NCI-H2227 treated with DMSO at 0.1 percent for 48 hours (cell line): ENCODE results near the gene AUTS2.
"Not testable (repeated sequence)": the region's sequence is repeated elsewhere in the genome, so short reads cannot be mapped to it uniquely, and the experiment has no call there.

Experiments
- DNase-seq: peaks from one replicate; lab custom pipeline; 2025; lab: John Stamatoyannopoulos, UW

The AUTS2 gene

GRCh38 chr7:70578131-70578530 lies 979.9 kb downstream of the AUTS2 start:
- no peak for DNase-seq

DNA sequence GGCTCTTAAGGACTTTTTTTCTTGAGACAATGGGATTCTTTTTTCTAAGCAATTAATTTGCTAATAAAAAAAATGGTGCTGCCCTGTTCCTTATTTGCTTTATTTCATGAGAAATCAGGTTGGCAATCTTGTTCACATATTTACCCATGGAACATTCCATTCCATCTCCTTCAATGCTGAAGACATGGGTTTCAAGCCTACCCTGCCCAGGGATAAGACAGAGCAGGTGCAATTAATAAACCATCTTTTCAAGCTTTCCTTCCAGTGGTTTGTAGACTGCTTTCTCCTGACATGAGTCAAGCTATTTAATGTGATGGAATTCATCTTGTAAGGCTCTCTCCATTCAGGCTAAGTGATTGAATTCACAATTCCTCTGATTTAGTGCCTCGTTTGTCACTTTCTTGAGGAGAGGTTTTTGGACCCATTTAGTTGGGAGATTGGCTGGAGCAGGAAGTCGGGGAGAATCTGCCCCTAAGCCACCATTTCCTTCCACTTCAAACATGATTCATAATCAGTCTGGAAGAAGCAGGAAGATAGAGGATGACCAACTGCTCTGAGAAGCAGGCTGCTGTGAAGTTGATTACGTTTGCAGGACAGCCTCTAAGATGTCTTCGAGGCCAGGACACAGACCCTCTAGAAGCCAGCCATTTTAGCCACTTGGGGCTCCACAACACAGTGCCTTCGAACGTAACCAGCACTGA lies 981.3 kb downstream of the AUTS2 start:
- no peak for DNase-seq

- DNase-seq, result no peak
Observed at GRCh38 chr7:70580161-70580560, 981.9 kb downstream of the AUTS2 start.

- no peak for DNase-seq
Observed at GRCh38 chr7:70582927-70583895, 984.9 kb downstream of the AUTS2 start.

- DNase-seq, result peak; percentile 21
Observed at GRCh38 chr7:70583965-70584883, 985.9 kb downstream of the AUTS2 start.

DNA sequence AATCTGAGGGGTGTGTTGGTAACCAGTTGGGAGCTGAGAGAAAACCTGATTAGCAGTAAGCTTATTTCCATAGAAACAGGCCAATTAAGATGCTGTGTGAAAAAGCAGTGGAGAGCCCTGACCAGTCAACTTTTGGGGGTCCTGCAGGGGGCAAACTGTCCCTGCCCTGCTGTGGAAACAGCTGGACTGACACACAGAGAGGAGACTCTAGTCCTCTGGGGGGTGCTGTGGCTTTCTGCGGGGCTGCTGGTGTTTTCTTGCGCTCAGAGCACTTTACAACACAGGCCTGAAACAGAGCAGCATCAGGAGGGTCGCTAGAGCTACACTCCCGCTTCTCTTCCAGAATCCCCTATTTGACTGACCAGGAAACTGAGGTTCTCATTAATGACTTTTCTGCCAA lies 986.8 kb downstream of the AUTS2 start:
- DNase-seq, result no peak

DNA sequence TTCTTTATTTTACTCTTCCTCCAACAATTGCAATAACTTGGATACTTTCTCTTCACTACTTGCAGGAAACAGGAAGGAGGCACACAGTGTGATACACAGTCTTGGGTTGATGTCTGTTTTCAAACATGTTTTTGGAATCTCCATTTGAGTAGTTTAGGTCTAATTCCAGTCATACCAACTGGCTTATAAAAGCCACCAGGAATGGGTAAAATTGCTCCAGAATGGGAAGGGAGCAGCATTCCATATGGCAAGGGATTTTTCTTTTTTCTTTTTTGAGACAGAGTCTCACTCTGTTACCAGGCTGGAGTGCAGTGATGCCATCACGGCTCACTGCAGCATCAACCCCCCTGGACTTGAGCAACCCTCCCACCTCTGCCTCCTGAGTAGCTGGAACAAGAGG lies 988.5 kb downstream of the AUTS2 start:
- DNase-seq, result no peak

DNA sequence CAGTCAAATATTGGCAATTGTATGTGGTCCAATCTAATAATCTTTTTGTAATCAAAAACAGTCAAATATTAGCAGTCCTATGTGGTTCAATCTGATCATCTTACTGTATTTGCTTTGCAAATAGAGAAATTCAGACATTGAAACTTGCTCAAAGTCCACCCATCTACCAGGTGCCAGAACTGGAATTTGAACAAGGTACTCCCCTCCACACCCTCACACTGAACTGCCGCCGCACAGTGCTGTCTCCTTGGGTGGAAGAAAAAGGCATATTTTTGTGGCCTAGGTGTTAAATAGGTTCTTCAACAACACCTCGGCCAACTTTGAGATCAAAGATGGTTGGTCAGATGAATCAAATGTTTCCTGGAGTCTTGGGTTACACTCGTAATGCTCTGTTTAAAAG lies 989.5 kb downstream of the AUTS2 start:
- DNase-seq, result no peak

DNA sequence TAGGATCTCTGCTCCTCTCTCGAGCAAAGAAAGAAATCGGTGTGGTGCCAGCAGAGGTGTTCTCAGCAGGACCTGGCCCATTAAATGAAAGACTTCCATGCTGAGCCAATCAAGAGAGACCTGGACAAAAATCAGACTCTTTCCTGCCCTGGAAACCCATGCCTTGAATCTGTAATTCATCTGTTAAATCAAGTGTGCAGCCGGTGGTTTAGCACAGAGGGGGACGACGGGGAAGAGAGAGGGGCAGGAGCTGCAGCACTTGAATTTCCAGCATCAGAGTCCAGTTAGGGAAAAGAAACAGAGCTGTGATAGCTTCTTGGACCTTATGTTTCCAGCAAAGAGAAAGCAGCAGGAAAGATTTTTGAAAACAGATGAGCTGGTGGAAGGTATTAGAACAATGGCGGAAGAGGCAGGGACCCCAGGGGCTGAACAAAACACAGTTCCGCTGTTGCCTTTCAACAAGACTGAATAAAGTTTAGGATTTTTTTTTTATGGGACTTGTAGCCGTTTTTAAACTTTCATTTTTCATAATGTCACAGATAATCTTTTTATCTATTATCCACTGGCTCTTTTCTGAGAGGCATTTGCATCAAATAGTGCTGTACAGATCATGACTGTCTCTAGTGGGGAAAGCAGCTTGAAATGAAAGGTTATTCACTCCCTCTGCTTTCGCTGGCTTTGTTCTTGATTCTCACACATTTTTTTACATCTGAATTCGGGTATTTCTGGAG lies 990.1 kb downstream of the AUTS2 start:
- peak; percentile 19 for DNase-seq

GRCh38 chr7:70589010-70589409 lies 990.7 kb downstream of the AUTS2 start:
- no peak for DNase-seq

- DNase-seq, result no peak
Observed at GRCh38 chr7:70589590-70589989, 991.3 kb downstream of the AUTS2 start.

DNA sequence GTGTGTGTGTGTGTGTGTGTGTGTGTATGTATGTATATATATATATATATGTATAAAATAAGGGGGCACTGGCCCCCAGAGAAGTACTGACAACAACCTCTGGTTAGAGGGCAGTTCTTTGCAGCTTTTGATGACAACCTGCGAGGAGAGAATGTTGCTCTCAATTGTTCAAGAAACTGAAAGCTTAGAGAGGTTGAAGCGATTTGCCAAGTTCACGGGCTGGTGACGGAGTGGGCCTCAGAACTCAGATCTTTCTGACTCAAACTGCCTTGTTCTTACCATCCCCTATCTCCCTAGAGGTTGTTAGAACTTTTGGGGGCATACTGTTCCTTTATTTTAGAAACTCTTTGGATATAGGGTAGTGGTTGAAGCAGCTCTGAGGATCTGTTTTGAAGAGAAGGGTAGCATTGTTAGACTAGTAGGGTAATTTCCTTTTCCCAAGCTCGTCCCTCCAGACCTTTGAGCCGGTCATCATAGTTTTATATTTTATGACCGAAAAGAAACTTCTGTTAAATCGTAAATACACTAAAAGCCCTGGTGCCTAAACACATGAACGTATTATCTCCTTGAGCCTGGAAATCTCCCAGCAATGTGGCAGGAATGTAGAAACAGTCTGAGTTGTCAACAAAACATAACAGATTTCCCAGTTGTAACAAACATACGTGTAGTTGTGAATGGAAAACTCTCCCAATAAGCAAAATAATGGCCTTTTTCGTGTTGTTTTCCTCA lies 992.0 kb downstream of the AUTS2 start:
- DNase-seq, result no peak

- DNase-seq, result no peak
Observed at GRCh38 chr7:70591643-70592042, 993.4 kb downstream of the AUTS2 start.

GRCh38 chr7:70592171-70592570 lies 993.9 kb downstream of the AUTS2 start:
- no peak for DNase-seq

DNA sequence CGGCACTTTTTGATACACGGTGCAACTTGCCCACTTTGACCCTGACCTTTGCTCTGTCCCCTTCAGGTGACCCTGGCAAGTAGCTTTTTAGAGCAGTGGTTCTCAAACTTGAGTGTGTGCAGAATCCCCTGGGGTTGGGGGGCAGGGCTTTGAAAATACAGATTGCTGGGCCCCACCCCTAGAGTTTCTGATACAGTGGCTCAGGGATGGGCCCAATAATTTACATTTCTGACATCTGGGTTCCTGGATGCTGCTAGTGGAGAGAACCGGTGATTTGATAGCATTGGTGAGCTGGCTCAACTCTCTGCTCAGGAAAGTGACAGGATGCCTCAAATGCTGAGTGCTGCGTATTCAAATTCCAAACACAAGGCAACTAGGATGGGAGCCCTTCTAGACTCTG lies 995.9 kb downstream of the AUTS2 start:
- no peak for DNase-seq

DNA sequence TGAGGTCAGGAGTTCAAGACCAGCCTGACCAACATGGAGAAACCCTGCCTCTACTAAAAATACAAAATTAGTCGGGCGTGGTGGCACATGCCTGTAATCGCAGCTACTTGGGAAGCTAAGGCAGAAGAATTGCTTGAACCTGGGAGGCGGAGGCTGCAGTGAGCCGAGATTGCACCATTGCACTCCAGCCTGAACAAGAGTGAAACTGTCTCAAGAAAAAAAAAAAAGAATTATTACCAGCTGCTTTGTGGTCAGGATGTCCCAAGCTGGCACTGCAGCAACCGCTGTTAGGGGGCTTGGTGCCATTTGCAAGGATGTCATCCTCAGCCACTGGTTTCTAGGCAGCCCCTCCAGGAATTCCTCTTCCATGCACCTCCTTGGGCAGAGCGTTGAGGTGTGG lies 996.6 kb downstream of the AUTS2 start:
- DNase-seq, result not testable (repeated sequence)

DNA sequence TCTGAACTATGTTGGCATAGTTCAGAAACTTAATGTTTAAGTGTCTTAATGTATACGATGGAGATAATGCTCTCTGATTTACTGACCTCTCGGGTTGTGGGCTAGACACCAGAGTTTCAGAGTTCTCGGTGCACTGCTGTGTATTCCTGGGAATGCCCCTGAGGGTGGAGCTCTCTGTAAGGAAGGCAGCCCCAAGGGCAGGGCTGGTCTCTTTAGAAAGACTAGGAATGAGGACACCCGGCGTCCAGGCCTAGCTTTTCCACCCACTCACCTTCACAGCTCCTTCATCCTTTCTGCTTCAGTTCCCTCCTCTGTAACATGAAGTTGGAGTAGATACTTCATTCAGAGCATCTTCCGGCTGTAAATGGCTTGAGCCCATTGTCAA lies 997.1 kb downstream of the AUTS2 start:
- no peak for DNase-seq

DNA sequence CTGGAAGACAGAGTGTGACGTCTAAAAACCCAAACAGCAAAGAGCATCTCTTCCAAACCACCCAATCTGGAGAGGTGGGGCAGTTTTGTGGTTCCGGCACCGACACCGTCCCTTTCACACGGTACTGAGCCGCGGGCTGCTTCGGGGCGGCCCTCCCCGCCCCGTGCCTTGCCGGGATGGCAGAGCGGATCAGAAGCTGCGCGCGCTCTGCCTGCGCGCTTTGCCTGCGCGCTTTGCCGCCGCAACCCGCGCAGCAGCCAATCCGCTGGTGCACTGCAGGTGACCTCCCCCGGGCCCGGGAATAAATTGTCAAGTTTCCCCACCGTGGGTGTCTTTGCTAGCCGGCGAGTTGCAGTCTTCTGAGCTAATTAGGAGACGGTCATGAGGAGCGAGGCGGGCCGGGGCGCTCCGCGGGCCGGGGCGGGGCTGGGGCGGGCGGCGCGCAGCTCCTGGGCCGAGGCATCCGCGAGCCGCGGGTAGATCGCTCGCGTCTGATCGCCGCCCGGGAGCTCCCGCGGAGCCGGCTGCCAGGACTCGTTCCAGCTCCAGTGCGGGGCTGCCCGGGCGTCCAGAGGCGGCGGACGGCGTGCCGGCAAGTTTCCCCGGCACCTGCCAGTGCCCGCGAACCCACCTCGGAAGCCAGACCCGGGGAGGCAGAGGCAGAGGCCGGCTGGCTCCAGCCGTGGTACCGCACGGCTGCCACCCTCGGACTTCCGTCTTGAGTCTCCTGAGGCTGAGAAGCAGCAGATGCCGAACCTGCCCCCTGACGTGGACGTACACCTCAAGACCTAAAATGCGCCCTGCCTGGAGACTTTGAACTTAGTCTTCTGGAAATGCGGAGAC lies 997.7 kb downstream of the AUTS2 start:
- peak; percentile 56 for DNase-seq

- DNase-seq, result peak; percentile 53
Observed at GRCh38 chr7:70596598-70596913, 998.3 kb downstream of the AUTS2 start.

DNA sequence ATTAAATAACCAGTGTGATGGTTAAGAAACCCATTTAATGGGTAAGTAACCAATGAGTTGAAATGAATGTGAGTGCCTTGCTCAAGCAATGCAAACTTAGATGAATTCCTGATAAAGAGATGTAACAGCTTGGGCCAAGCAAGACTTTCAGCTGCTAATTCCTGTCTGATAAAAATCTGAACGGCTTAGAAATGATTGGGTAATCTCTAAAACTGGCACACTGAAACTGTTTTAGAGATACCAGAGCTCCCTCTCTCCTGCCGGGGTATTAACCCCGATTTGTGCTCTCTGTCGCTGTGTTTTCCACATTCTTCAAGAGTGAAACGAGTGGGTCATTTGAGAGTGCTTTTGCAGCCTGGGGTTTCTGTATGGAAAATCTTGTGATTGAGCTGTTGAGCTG lies 998.8 kb downstream of the AUTS2 start:
- no peak for DNase-seq
